ENCODE data around the gene CPXM2. TPM values are rescaled to one million over a fixed set of nuclear protein-coding genes. Genes with fewer than 3 reads are reported as not detected.

The CPXM2 gene
- total RNA-seq, 4 donors from 2014 or later, result 2.1 to 48.2 (median 17.8) TPM

- no peaks in the 10 kb centered on the region for H3K36me3 ChIP-seq
- no peak for DNase-seq
- TF ChIP-seq CTCF (IDR thresholded peaks at IDR 0.05), result no peak
- TF ChIP-seq POLR2A (IDR thresholded peaks at IDR 0.05), result no peak
- no peak overlapping the region for H3K4me3 ChIP-seq
- H3K4me1 ChIP-seq, result no peaks in the 10 kb centered on the region
- no peaks in the 10 kb centered on the region for H3K9me3 ChIP-seq
- H3K27me3 ChIP-seq, result no peaks in the 10 kb centered on the region
- intact Hi-C loops (cut with DNase I; ENCODE audit: low total_unique reads), result no loop called here
- no peak overlapping the region for H3K27ac ChIP-seq
These were observed 14.7 kb upstream of the CPXM2 start for GRCh38 chr10:123906296-123906695.

GRCh38 chr10:123904834-123905409 is 13.3 kb upstream of the CPXM2 start:
- Histone ChIP-seq H3K36me3 (no peaks in the 10 kb centered on the region), H3K4me3 (no peak overlapping the region), H3K27me3 (no peaks in the 10 kb centered on the region), H3K9me3 (no peaks in the 10 kb centered on the region), H3K4me1 (no peaks in the 10 kb centered on the region), H3K27ac (no peak overlapping the region)
- DNase-seq, result no peak
- intact Hi-C loops (cut with DNase I; ENCODE audit: low total_unique reads), result no loop called here
- TF ChIP-seq CTCF (IDR thresholded peaks at IDR 0.05), result no peak
- TF ChIP-seq POLR2A (IDR thresholded peaks at IDR 0.05), result no peak

DNA sequence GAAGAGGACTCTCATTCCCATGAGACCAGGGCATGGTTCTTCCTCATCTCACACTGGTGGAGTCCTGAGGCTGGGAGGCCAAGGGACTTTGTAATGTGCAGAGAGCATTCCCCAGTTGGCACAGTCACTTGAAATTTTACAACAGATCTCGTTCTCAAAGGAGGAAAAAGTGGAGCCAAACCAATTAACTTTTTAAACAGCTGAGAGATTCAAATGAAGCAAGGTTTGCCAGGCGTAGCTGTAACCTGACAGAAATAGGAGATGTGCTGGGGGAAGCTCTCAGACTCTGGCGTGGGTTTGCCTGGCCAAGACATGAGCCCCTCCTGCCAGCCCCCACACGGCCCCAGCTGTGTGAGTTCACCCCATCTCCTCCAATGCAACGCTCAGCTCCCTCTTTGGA is 12.0 kb upstream of the CPXM2 start:
- no peak overlapping the region for H3K4me3 ChIP-seq
- no peaks in the 10 kb centered on the region for H3K36me3 ChIP-seq
- no peaks in the 10 kb centered on the region for H3K4me1 ChIP-seq
- no peak for DNase-seq
- H3K27ac ChIP-seq, result no peak overlapping the region
- TF ChIP-seq POLR2A (IDR thresholded peaks at IDR 0.05) (no peak), CTCF (IDR thresholded peaks at IDR 0.05) (no peak)
- H3K9me3 ChIP-seq, result no peaks in the 10 kb centered on the region
- intact Hi-C loops (cut with DNase I; ENCODE audit: low total_unique reads), result no loop called here
- H3K27me3 ChIP-seq, result no peaks in the 10 kb centered on the region

- Histone ChIP-seq H3K36me3 (no peaks in the 10 kb centered on the region), H3K27ac (no peak overlapping the region), H3K27me3 (no peaks in the 10 kb centered on the region), H3K9me3 (no peaks in the 10 kb centered on the region), H3K4me3 (no peak overlapping the region), H3K4me1 (no peaks in the 10 kb centered on the region)
- no peak for DNase-seq
- TF ChIP-seq POLR2A (IDR thresholded peaks at IDR 0.05) (no peak), CTCF (IDR thresholded peaks at IDR 0.05) (no peak)
- intact Hi-C loops (cut with DNase I; ENCODE audit: low total_unique reads), result no loop called here
These were observed 10.0 kb upstream of the CPXM2 start for GRCh38 chr10:123901621-123902020.

GRCh38 chr10:123897146-123897545 is 5.5 kb upstream of the CPXM2 start:
- intact Hi-C loops (cut with DNase I; ENCODE audit: low total_unique reads), result no loop called here
- Histone ChIP-seq H3K4me3 (no peak overlapping the region), H3K36me3 (no peaks in the 10 kb centered on the region), H3K27me3 (no peaks in the 10 kb centered on the region), H3K4me1 (no peaks in the 10 kb centered on the region), H3K9me3 (no peaks in the 10 kb centered on the region), H3K27ac (no peak overlapping the region)
- no peak for DNase-seq
- TF ChIP-seq POLR2A (IDR thresholded peaks at IDR 0.05) (no peak), CTCF (IDR thresholded peaks at IDR 0.05) (no peak)

All from uterus (tissue), 4 donors.